CMK (cell line): ENCODE results near the gene TMEM132D.
"Not testable (repeated sequence)": the region's sequence is repeated elsewhere in the genome, so short reads cannot be mapped to it uniquely, and the experiment has no call there.

Source experiments
- DNase-seq: peaks from one replicate; pipeline ENCODE4 v3.0.0-alpha.2; 2010; ENCODE audit warnings: low read depth

Gene TMEM132D

GRCh38 chr12:129588142-129588541 lies 315.7 kb downstream of the TMEM132D start:
- no peak for DNase-seq

- DNase-seq = no peak
Observed at GRCh38 chr12:129585296-129585695, 318.5 kb downstream of the TMEM132D start.

- no peak for DNase-seq
Observed at GRCh38 chr12:129579879-129580278, 323.9 kb downstream of the TMEM132D start.

GRCh38 chr12:129571901-129572494 lies 331.8 kb downstream of the TMEM132D start:
- DNase-seq = no peak

GRCh38 chr12:129570796-129571400 lies 332.9 kb downstream of the TMEM132D start:
- no peak for DNase-seq

GRCh38 chr12:129566800-129567199 lies 337.0 kb downstream of the TMEM132D start:
- no peak for DNase-seq

- DNase-seq = no peak
Observed at GRCh38 chr12:129564768-129565167, 339.1 kb downstream of the TMEM132D start.

- no peak for DNase-seq
Observed at GRCh38 chr12:129563266-129563665, 340.6 kb downstream of the TMEM132D start.

- DNase-seq = no peak
Observed at GRCh38 chr12:129561304-129561703, 342.5 kb downstream of the TMEM132D start.

GRCh38 chr12:129559776-129560175 lies 344.0 kb downstream of the TMEM132D start:
- DNase-seq = no peak

GRCh38 chr12:129558036-129558435 lies 345.8 kb downstream of the TMEM132D start:
- DNase-seq = no peak

GRCh38 chr12:129556082-129556481 lies 347.7 kb downstream of the TMEM132D start:
- DNase-seq = no peak

GRCh38 chr12:129552996-129553750 lies 350.7 kb downstream of the TMEM132D start:
- DNase-seq = no peak

- DNase-seq = no peak
Observed at GRCh38 chr12:129551441-129551840, 352.4 kb downstream of the TMEM132D start.

GRCh38 chr12:129550353-129550752 lies 353.5 kb downstream of the TMEM132D start:
- DNase-seq = no peak

GRCh38 chr12:129549656-129550055 lies 354.2 kb downstream of the TMEM132D start:
- no peak for DNase-seq

GRCh38 chr12:129549020-129549419 lies 354.8 kb downstream of the TMEM132D start:
- DNase-seq = not testable (repeated sequence)

- DNase-seq = no peak
Observed at GRCh38 chr12:129544716-129545115, 359.1 kb downstream of the TMEM132D start.

GRCh38 chr12:129540954-129541353 lies 362.9 kb downstream of the TMEM132D start:
- no peak for DNase-seq

GRCh38 chr12:129540249-129540648 lies 363.6 kb downstream of the TMEM132D start:
- DNase-seq = no peak

GRCh38 chr12:129538724-129539335 lies 365.0 kb downstream of the TMEM132D start:
- not testable (repeated sequence) for DNase-seq

GRCh38 chr12:129538137-129538536 lies 365.7 kb downstream of the TMEM132D start:
- no peak for DNase-seq
